Stomach (tissue), 4 donors: ENCODE measurements around the gene SNX9.

Experiments
- POLR2A ChIP-seq, 4 donors: fragments of 450-650 bp; IDR thresholded peaks; one replicate each; pipeline ENCODE4 v1.6.1; 2016; ENCODE audit warnings: antibody characterized with exemption in 4 of 4, control low read depth in 2 of 4, mild to moderate bottlenecking in 1 of 4, moderate library complexity in 1 of 4
- POLR2AphosphoS5 ChIP-seq, 3 donors: sonication (generic); formaldehyde crosslinking; IDR thresholded peaks; one replicate each; pipeline ENCODE4 v1.6.1; 2016; ENCODE audit warnings: antibody characterized with exemption in 3 of 3
- TF ChIP-seq, protein P1 (sequence below), 7 experiments: fragments of 450-650 bp in 4 of 7; fragments of 200-600 bp in 3 of 7; sonication (generic) in 3 of 7; IDR thresholded peaks; one replicate each; pipeline ENCODE4 v1.5.1; 2016 to 2019; ENCODE audit warnings: antibody characterized with exemption in 7 of 7, control low read depth in 2 of 7, mild to moderate bottlenecking in 1 of 7

DNA sequence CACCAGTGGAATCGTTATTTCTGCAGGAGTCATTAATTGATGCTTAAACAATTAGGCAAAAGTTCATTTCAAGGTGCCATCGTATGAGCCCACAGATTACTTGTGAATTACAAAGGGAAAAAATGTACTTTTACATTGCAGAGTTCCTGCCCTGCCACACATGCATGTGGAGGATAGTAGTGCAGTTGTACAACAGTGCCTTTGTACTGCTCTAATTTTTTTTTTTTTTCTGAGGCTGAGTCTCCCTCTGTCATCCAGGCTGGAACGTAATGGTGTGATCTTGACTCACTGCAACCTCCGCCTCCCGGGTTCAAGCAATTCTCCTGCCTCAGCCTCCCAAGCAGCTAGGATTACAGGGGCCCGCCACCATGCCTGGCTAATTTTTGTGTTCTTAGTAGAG is 132.6 kb downstream of the SNX9 start:
- TF ChIP-seq POLR2AphosphoS5 (IDR thresholded peaks at IDR 0.05) (no peak), POLR2A (IDR thresholded peaks at IDR 0.05) (no peak)
- TF ChIP-seq, protein P1, sequence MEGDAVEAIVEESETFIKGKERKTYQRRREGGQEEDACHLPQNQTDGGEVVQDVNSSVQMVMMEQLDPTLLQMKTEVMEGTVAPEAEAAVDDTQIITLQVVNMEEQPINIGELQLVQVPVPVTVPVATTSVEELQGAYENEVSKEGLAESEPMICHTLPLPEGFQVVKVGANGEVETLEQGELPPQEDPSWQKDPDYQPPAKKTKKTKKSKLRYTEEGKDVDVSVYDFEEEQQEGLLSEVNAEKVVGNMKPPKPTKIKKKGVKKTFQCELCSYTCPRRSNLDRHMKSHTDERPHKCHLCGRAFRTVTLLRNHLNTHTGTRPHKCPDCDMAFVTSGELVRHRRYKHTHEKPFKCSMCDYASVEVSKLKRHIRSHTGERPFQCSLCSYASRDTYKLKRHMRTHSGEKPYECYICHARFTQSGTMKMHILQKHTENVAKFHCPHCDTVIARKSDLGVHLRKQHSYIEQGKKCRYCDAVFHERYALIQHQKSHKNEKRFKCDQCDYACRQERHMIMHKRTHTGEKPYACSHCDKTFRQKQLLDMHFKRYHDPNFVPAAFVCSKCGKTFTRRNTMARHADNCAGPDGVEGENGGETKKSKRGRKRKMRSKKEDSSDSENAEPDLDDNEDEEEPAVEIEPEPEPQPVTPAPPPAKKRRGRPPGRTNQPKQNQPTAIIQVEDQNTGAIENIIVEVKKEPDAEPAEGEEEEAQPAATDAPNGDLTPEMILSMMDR (IDR thresholded peaks at IDR 0.05), result no peak
